T follicular helper cell (primary cell): Measurements from ENCODE around the gene SARNP.
"Not testable (repeated sequence)": the region's sequence is repeated elsewhere in the genome, so short reads cannot be mapped to it uniquely, and the experiment has no call there.

Source experiments
- DNase-seq: peaks from one replicate; pipeline ENCODE4 v3.0.0-alpha.2; 2020; ENCODE audit warnings: low read depth
- total RNA-seq, 2 experiments: gene quantifications; one replicate each; lab custom pipeline; 2026; lab: John Stamatoyannopoulos, UW

Gene SARNP, protein sequence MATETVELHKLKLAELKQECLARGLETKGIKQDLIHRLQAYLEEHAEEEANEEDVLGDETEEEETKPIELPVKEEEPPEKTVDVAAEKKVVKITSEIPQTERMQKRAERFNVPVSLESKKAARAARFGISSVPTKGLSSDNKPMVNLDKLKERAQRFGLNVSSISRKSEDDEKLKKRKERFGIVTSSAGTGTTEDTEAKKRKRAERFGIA
- 2.9 to 5.8 reads per million in 2 experiments for total RNA-seq

DNA sequence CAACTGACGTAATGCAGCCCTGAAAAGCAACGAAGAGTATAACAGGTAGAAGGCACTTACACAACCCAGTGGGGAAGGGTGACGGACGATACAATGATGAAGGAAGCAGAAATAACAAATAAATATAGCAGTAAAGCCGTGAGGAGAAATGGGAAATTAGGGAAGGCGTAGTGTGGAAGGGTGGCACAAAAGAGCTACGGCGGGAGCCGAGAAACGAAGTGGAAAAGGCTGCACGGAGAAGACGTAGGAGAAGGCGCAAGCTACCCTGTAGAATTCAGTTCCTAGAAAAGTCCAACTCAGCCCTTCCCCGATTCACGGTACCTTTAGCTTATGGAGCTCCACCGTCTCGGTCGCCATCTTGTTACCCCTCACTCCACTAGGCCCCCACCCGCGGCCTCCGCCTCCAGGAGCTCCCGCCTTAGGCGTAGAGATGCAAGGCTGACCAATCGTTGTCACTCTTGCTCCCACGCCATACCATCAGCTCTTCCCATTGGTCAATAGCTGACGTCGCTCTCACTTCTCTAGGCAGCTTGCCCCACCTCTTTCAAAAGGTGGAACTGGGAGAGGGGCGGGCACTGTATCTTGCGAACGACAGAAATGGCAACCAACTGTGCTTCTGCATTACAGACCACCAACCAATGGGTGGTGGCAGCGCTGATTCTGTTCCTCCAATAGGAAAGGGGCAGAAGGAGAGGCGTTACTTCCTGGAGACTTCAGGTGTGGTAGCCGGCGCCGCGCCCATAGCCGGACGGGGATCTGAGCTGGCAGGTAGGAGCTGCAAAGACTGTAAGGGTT, at the start of gene SARNP, which contains the start of gene ORMDL2:
SARNP (minus strand) TSS at position 380 of the 795 bp plus-strand sequence; CDS start at position 357, 23 bp downstream.
ORMDL2 (plus strand) TSS at position 697 of the 795 bp plus-strand sequence. CDS start 959 bp downstream, outside the sequence.
- peak; percentile 96 for DNase-seq

GRCh38 chr12:55866454-55867004, 49.0 kb upstream of the SARNP start:
- not testable (repeated sequence) for DNase-seq

DNA sequence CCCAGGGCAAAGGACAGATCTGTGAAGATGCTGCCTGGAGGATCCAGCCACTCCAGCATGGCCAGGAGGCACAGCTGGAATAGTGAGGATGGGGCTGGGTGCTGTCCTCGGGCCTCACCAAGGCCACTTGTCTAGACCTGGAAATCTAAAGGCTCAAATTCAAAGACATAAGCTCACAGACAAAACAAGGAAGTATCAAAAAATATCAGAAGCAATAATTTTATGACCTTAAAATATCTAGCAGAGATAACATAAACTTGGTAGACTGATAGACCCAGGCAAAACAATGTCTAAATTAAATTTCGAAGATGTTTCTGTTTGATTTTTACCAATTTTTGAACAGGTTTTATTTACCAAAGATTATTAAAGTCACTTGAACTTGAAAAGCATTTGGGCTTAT, 47.8 kb upstream of the SARNP start:
- DNase-seq, result no peak

DNA sequence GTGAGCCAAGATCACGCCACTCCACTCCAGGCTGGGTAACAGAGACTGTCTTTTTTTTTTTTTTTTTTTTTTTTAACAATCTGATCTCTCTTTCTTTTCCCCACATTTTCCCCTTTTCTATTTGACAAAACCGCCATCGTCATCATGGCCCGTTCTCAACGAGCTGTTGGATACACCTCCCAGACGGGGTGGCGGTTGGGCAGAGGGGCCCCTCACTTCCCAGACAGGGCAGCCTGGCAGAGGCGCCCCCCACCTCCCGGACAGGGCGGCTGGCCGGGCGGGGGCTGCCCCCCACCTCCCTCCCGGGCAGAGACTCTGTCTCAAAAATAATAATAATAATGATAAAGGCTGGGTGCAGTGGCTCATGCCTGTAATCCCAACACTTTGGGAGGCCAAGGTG, 45.4 kb upstream of the SARNP start:
- not testable (repeated sequence) for DNase-seq

GRCh38 chr12:55862286-55862685, 44.8 kb upstream of the SARNP start:
- no peak for DNase-seq

GRCh38 chr12:55861871-55862270, 44.3 kb upstream of the SARNP start:
- no peak for DNase-seq

DNA sequence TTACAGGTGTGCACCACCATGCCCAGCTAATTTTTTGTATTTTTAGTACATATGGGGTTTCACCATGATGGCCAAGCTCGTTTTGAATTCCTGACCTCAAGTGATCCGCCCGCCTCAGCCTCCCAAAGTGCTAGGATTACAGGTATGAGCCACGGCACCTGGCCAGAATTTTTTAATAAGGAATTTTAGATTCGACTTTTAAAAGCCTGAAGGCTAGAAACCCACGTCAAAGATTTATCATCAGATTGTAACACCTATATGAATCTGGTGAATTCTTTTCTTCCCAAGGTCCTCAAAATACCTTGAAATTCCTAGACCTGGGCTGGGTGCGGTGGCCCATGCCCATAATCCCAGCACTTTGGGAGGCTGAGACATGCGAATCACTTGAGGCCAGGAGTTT, 43.9 kb upstream of the SARNP start:
- DNase-seq, result no peak

- no peak for DNase-seq
These were observed 35.2 kb upstream of the SARNP start for GRCh38 chr12:55852740-55853139.

GRCh38 chr12:55850893-55851292, 33.4 kb upstream of the SARNP start:
- no peak for DNase-seq

DNA sequence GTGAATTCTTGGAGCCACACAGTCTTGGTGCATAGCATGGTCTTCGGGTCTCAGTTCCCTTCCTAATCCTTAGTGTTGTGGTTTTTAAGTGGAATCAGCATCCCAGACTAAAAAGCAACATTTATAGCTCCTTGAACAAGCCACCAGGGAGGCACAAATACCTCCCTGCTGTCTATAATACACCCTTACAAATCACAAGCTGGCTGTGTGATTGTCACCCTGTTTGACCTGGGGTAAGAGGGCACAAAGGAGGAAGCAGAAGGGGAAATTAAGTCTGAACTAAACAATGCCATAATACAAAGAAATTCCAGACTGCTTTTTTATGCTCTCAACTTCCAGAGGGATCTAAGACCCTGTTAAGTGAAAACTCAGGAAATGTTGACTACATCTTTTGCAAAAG, 32.9 kb upstream of the SARNP start:
- no peak for DNase-seq

DNA sequence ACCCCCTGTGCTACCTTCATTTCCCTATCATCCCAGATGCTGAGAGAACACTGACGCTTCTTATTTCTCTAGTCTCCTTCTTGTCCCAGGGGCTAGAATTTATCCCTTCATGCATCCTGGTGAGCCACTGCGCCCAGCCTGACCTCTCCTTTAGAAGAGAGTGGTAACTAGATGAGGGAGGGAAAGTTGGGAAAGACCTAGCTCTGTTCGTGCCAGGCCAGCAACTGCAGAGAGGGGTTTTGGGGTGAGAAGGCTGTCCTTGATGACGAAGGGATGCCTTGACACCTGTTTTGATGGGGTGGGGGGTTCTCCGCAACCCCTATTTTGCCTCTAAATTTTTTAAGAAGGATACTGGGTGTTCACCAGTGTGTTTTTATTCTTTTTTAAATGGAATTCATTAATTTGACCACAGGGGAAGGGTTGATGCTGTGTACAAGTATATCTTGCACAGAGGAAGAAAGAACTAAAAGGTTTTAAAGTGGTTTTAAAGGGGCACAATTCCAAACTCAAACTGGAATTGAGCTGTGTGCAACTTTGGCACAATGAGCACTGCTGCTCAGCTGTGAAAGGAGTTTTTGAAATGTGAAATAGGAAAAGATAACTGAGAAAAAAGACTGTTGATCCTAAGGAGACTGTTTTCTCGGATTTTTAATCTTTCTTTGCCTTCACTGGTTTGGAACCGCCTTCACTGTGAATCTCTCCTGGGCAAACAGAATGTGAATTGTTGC, 32.3 kb upstream of the SARNP start:
- DNase-seq, result no peak

- no peak for DNase-seq
These were observed 30.2 kb upstream of the SARNP start for GRCh38 chr12:55847603-55848291.

- no peak for DNase-seq
These were observed 29.5 kb upstream of the SARNP start for GRCh38 chr12:55847033-55847432.

DNA sequence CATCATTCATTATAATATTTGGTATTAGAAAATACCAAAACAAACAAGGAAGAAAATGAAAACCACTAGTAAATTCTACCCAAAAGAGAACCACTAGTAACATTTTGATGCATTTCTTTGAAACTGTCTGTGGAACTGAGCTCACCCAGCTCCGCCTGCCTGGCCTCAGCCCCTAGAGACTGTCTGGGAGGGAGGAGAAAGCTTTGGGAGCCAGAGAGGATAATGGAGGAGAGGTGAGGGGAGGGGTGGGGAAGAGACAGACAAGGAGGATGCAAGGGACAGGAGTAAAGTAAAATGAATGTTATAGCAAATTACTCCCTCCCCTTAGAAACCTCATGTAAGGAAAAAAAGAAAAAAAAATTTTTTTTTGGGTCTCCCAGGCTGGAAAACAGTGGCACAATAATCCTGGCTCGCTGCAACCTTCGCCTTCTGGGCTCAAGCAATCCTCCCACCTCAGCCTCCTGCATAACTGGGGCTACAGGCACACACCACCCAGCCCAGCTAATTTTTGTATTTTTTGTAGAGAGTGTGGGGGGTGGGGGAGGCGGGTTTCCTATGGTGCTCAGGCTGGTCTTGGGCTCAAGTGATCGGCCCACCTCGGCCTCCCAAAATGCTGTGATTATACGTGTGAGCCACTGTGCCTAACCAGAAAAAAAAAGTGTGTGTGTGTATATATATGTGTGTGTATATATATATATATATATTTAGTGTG, 28.4 kb upstream of the SARNP start:
- DNase-seq, result no peak

DNA sequence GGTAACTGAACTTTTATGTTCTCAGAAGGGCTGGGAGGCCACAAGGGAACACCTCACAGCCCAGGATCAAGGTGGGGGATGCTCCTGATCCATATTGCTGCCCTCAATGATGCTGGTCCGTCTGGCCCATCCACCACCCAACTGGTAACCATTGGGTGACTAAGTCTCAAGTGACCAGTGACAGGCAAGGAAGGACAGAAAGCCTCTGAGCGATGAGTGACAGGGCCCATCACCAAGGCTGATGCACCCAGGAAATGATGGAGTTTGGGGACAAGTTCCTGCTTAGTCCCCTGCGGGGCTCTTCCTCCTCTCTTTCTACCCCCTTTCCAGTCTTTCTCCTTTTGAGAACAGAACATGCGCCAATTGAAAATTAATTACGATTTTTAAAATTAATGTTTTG, 27.8 kb upstream of the SARNP start:
- no peak for DNase-seq

GRCh38 chr12:55844961-55845360, 27.4 kb upstream of the SARNP start:
- no peak for DNase-seq

DNA sequence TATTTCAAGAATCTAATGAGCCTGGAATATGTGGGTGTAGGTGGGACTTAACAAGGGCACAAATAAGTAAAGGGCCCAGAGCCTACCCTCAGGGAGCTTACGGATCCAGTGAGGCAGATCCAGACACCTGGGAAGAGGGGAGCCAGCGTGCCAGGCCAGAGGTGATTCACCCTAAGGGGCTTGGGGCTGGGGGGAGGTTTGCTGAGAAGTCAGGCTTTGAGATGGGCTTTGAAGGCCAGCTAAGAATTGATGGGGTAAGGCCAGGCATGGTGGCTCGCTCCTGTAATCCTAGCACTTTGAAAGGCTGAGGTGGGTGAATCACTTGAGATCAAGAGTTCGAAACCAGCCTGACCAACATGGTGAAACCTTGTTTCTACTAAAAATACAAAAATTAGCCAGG, 25.9 kb upstream of the SARNP start:
- DNase-seq, result no peak

DNA sequence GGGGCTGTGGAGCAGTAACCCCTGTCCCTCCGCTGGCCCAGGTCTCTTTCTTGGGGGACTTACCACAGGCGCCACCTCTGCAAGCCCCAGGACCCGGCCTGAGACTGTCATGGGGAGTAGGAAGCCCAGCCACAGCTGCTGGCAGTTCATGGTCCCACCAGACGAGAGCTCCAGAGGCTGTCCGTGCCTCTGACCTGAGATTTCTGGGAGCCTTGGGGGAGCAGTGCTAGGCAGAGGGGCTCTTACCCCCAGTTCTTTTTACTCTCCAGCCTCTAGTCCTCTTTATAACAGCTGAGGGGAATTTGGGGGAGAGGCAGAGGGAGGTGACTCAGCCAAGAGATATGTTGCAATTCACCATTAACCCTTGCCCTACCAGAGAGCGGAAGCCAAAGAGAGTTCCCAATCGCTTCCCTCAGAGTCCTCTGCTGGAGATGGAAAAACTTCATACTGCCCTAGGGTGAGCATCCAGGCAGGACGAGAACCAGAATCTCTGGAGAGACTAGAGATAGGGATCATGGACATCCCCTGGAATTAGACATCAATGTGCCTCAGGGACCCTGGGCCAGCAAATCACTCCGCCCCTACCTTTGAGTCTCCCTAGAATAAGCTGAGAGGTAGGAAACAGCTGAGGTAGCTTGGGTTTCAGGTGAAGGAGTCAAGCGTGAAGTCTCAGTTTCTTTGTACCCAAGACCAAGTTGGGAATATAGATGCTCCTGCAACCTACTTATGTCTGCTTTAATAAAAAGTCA, 25.3 kb upstream of the SARNP start, which contains the start of gene MMP19:
MMP19 (minus strand) TSS at position 256 of the 749 bp plus-strand sequence; CDS start at position 150, 106 bp downstream.
- DNase-seq, result no peak

DNA sequence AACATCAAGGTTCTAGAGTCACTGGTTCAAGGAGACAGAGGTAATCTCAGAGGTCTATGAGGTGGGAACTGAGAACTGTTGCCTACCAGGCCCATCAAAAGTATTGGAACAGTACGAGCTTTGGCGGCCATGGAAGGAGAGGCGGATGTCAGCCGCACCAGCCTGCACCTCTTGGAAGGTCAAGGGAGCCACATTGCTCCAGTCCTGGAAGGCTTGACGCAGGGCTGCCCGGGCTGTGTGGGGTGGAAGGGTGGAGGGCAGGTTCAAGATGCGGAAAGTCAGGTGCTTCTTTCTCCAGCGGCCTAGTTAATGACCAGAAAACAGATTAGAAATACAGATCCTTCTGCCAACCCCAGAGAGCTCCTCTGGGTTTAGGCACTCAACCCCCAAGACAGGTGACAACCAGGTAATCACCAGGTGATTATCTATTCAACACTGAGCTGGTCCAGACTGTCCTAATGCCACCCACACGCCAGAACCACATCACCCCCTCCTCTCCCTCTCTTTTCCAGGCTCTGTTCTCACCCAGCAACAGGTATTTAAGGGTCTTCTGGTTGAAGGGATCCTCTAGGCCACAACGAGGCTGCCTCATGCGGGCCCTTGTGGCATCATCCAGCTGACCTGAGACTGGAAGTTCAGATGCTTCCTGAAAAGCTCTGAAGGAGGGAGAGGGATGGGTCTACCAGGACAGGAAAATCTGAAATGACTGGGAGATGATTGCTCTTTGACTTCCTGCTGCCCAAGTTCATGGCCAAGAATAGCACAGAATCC, 23.2 kb upstream of the SARNP start:
- no peak for DNase-seq
